HEK293T (cell line): ENCODE measurements around the gene IGSF23.

Experiments used
- CTCF ChIA-PET: fragments of 350-600 bp; formaldehyde crosslinking; extraction: SDS; loops from one replicate; lab custom pipeline; 2021; ENCODE audit warnings: antibody characterized with exemption, inconsistent platforms; lab: Yijun Ruan, JAX
- POLR2A ChIA-PET: fragments of 350-600 bp; formaldehyde crosslinking; extraction: SDS; loops from one replicate; lab custom pipeline; 2020; ENCODE audit warnings: antibody characterized with exemption, inconsistent platforms; lab: Yijun Ruan, JAX
- DNase-seq: peaks from one replicate; pipeline ENCODE4 v3.0.0; 2012; ENCODE audit warnings: mixed read lengths; ENCODE audit errors: extremely low spot score
- ARNT ChIP-seq: fragments of 450-650 bp; IDR thresholded peaks from 2 replicates; pipeline ENCODE4 v1.6.1; 2017; ENCODE audit warnings: mild to moderate bottlenecking
- BHLHE40 ChIP-seq: fragments of 450-650 bp; IDR thresholded peaks from 2 replicates; pipeline ENCODE4 v1.6.1; 2016; ENCODE audit warnings: mild to moderate bottlenecking, moderate library complexity, borderline replicate concordance
- CTBP1 ChIP-seq: fragments of 450-650 bp; IDR thresholded peaks from 2 replicates; pipeline ENCODE4 v1.6.1; 2016; ENCODE audit warnings: borderline replicate concordance
- ELF4 ChIP-seq: fragments of 450-650 bp; IDR thresholded peaks from 2 replicates; pipeline ENCODE4 v1.6.1; 2017; ENCODE audit warnings: antibody characterized with exemption
- FOXA1 ChIP-seq: fragments of 450-650 bp; IDR thresholded peaks from 2 replicates; pipeline ENCODE4 v1.6.1; 2016; ENCODE audit warnings: mild to moderate bottlenecking
- FOXK2 ChIP-seq: fragments of 450-650 bp; IDR thresholded peaks from 2 replicates; pipeline ENCODE4 v1.6.1; 2016; ENCODE audit warnings: mild to moderate bottlenecking
- FOXM1 ChIP-seq: fragments of 450-650 bp; IDR thresholded peaks from 2 replicates; pipeline ENCODE4 v1.6.1; 2017; ENCODE audit warnings: mild to moderate bottlenecking, borderline replicate concordance
- HDGF ChIP-seq: fragments of 450-650 bp; IDR thresholded peaks from 2 replicates; pipeline ENCODE4 v1.6.1; 2017; ENCODE audit warnings: antibody characterized with exemption, borderline replicate concordance
- L3MBTL2 ChIP-seq: fragments of 450-650 bp; conservative IDR thresholded peaks from 2 replicates; pipeline ENCODE4 v1.6.1; 2016; ENCODE audit warnings: mild to moderate bottlenecking
- LEF1 ChIP-seq: fragments of 450-650 bp; IDR thresholded peaks from 2 replicates; pipeline ENCODE4 v1.6.1; 2017; ENCODE audit warnings: mild to moderate bottlenecking, borderline replicate concordance
- NFRKB ChIP-seq: fragments of 450-650 bp; IDR thresholded peaks from 2 replicates; pipeline ENCODE4 v1.6.1; 2016; ENCODE audit warnings: mild to moderate bottlenecking, moderate library complexity
- PKNOX1 ChIP-seq: fragments of 450-650 bp; IDR thresholded peaks from 2 replicates; pipeline ENCODE4 v1.6.1; 2016
- SP1 ChIP-seq: fragments of 450-650 bp; IDR thresholded peaks from 2 replicates; pipeline ENCODE4 v1.6.1; 2017
- SUZ12 ChIP-seq: fragments of 450-650 bp; IDR thresholded peaks from 2 replicates; pipeline ENCODE4 v1.6.1; 2016; ENCODE audit warnings: mild to moderate bottlenecking
- TARDBP ChIP-seq: fragments of 450-650 bp; IDR thresholded peaks from 2 replicates; pipeline ENCODE4 v1.6.1; 2016
- ZNF384 ChIP-seq: fragments of 450-650 bp; IDR thresholded peaks from 2 replicates; pipeline ENCODE4 v1.6.1; 2016

IGSF23 gene

GRCh38 chr19:44635581-44636438, 22.4 kb downstream of the IGSF23 start:
- TF ChIP-seq ZNF384 (no peak), FOXK2 (no peak), FOXA1 (no peak), BHLHE40 (no peak)
- ChIA-PET POLR2A (interaction anchor here (2.4 kb wide), 1 partner anchor 8 kb away, joined by 8 read pairs; the partner anchor contains the start of gene PVR), CTCF (interaction anchor here (0.6 to 1.0 kb wide), 2 partner anchors 10 to 907 kb away, joined by 3 to 6 read pairs; no protein-coding TSS in a partner anchor)
- DNase-seq: no peak

- POLR2A ChIA-PET: interaction anchor here (2.4 kb wide), 1 partner anchor 7 kb away, joined by 8 read pairs; the partner anchor contains the start of gene PVR
- no peak for DNase-seq
- CTCF ChIA-PET: interaction anchor here (0.6 to 1.0 kb wide), 2 partner anchors 10 to 906 kb away, joined by 3 to 6 read pairs; no protein-coding TSS in a partner anchor
Observed at GRCh38 chr19:44636439-44637389, 23.4 kb downstream of the IGSF23 start.

GRCh38 chr19:44637390-44637764, 24.0 kb downstream of the IGSF23 start:
- ChIA-PET POLR2A (no interaction called here), CTCF (no interaction called here)
- DNase-seq: no peak
- TF ChIP-seq ARNT: no peak
- no peak for TF ChIP-seq CTBP1
- no peak for TF ChIP-seq FOXA1
- TF ChIP-seq SP1: no peak
- TF ChIP-seq LEF1: no peak
- no peak for TF ChIP-seq NFRKB
- no peak for TF ChIP-seq FOXM1
- TF ChIP-seq L3MBTL2: no peak
- no peak for TF ChIP-seq ZNF384
- TF ChIP-seq ELF4: no peak
- TF ChIP-seq BHLHE40: no peak
- no peak for TF ChIP-seq TARDBP
- TF ChIP-seq HDGF: no peak
- TF ChIP-seq FOXK2: no peak

More at GRCh38 chr19:44636439-44637389, 23.4 kb downstream of the IGSF23 start:
- no peak for TF ChIP-seq FOXK2
- TF ChIP-seq NFRKB: no peak
- TF ChIP-seq CTBP1: no peak
- TF ChIP-seq ZNF384: no peak
- TF ChIP-seq TARDBP: no peak
- no peak for TF ChIP-seq ARNT
- no peak for TF ChIP-seq BHLHE40

GRCh38 chr19:44640518-44640917, 27.2 kb downstream of the IGSF23 start:
- DNase-seq: no peak
- ChIA-PET CTCF (no interaction called here), POLR2A (no interaction called here)
- no peak for TF ChIP-seq FOXA1
- TF ChIP-seq ZNF384: no peak
- no peak for TF ChIP-seq ARNT
- no peak for TF ChIP-seq FOXM1
- no peak for TF ChIP-seq L3MBTL2
- TF ChIP-seq CTBP1: no peak
- no peak for TF ChIP-seq BHLHE40
- TF ChIP-seq FOXK2: no peak
- no peak for TF ChIP-seq SP1

GRCh38 chr19:44641501-44642265, 28.3 kb downstream of the IGSF23 start:
- no peak for DNase-seq
- no peak for TF ChIP-seq PKNOX1
- TF ChIP-seq FOXK2: no peak
- no peak for TF ChIP-seq LEF1
- TF ChIP-seq NFRKB: no peak
- TF ChIP-seq ELF4: no peak
- TF ChIP-seq SP1: no peak
- no peak for TF ChIP-seq SUZ12
- POLR2A ChIA-PET: no interaction called here
- CTCF ChIA-PET: no interaction called here

GRCh38 chr19:44642377-44642776, 29.0 kb downstream of the IGSF23 start:
- ChIA-PET CTCF (no interaction called here), POLR2A (no interaction called here)
- DNase-seq: no peak
- TF ChIP-seq PKNOX1: no peak
- no peak for TF ChIP-seq BHLHE40
- TF ChIP-seq CTBP1: no peak
- TF ChIP-seq FOXA1: no peak
- no peak for TF ChIP-seq LEF1
- TF ChIP-seq SUZ12: no peak
- no peak for TF ChIP-seq NFRKB
- TF ChIP-seq ELF4: no peak
- no peak for TF ChIP-seq FOXK2
- no peak for TF ChIP-seq SP1
- no peak for TF ChIP-seq ARNT
- no peak for TF ChIP-seq HDGF
- TF ChIP-seq ZNF384: no peak
- no peak for TF ChIP-seq L3MBTL2
- no peak for TF ChIP-seq FOXM1
- TF ChIP-seq TARDBP: no peak
